Subcutaneous adipose tissue (tissue), 4 donors: ENCODE measurements around the gene SHROOM2. TPM values are rescaled to one million over a fixed set of nuclear protein-coding genes. Genes with fewer than 3 reads are reported as not detected.

Experiments used
- CTCF ChIP-seq: fragments of 450-650 bp; IDR thresholded peaks from one replicate; pipeline ENCODE4 v1.5.1; 2016; ENCODE audit warnings: low read depth, mild to moderate bottlenecking, control low read depth, antibody characterized with exemption, moderate library complexity
- total RNA-seq, 4 donors: library from RNA; depleted of rRNA; stranded (reverse); fragments of >200 nt; gene quantifications; one replicate each; pipeline ENCODE4 v1.1.0, GENCODE V29; 2016

Gene SHROOM2
- total RNA-seq, 4 donors from 2014 or later, result 0.16 to 0.44 (median 0.27) TPM

DNA sequence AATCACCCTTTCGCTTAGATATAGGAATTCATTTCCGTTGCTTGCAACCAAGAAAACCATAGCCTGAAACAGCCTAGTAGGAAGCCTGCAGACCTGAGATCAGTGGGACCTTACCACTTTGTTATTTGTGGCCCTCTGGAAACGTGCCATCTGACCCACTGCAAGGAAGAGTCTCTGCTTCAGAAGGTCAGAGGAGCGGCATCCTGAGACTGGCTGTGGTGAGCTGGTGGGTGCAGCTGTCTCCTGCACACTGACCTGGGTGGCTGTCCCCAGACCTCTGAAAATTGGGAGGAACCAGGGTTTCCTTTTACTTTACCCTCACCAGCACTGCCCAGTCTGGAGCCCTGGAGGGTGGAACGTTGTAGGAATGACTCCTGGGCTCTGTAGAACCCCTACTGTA is 18.2 kb downstream of the SHROOM2 start:
- TF ChIP-seq CTCF, result no peak

GRCh38 chrX:9805956-9806355 is 19.7 kb downstream of the SHROOM2 start:
- no peak for TF ChIP-seq CTCF

DNA sequence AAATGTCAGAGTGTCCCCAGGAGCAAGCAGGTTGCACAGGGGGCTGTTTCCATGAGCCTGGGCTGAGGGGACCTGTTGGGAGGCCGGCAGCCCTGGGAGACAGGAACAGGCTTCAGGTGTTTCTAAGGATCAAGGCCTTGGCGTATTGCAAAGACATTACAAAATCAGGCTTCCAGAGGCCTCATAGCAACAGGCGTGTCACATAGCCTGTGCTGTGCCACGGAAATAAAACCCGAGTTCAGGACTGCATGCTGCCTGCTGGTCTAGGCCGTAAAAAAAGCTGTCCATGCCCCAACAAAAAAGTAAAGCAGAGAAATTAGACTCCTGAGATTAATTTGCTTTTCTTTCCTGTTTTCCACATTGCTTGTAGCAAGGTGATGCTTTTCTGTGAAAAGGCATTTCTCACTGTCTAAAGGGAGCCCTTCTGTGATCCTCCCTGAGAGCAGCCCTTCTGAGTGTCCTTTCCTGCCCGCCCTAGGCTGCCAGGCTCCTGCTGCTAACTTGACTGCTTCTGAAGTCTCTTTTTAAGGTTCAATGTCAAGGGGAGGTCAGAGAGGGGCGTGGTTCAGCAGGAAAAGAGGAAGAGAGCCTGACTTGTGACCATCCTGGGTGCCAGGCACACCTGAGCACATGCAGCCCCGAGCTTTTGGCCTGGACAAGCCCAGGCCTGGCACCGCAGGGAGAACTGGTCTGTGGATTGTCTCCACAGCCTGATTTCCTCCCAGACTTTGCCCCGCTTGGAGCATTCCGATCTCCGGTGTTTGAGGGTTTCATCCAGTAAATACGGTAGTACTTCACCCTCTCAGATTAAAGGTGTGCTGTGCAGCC is 21.3 kb downstream of the SHROOM2 start:
- TF ChIP-seq CTCF, result no peak

DNA sequence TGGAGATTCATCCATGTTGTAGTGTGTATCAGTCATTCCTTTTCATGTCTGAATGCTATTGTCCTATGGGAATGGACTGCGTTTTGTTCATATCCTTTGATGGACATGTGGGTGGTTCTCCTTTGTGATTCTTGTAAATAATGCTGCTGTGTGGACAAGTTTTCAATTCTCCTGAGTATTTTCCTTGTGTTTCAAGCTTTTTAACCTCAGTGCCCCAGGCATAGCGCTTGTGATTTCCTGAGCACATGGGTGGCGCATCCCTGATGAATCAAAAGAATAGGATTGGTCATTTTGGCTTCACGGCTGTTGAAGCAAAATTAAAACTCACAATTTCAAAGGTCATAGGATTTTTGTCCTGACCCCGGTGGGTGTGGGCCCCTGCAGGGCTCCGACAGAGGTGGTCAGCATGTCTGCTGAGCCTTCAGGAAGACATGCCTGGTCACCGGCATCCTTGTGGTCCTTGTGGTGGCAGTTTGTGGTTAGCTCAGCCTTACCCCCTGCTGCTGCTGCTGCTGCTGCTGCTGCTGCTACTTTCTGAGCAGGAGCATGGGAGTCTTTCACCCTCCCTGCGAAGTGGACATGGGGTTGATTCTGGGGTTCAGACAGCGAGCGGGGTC is 30.0 kb downstream of the SHROOM2 start:
- TF ChIP-seq CTCF, result no peak

- no peak for TF ChIP-seq CTCF
Measured at GRCh38 chrX:9821572-9821971, 35.3 kb downstream of the SHROOM2 start.

DNA sequence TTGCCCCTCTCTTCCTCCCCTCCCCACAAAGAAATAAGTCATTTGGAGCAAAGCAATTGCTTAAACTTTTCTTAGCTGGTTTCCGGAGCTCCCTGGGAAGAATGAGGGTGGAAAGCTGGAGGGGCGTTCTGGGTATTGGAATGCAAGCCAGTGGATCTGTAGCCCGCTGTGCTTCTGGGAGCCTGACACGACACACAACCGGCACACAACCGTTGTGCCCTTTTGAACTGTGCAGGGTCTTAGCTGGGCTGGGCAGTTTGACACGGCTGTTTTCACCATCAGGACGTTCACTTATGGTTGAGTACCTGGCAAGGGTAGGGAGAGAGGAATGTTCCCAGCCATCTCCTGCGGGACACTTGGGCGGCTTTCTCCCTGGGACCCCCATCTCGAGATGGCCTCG is 38.3 kb downstream of the SHROOM2 start:
- no peak for TF ChIP-seq CTCF

DNA sequence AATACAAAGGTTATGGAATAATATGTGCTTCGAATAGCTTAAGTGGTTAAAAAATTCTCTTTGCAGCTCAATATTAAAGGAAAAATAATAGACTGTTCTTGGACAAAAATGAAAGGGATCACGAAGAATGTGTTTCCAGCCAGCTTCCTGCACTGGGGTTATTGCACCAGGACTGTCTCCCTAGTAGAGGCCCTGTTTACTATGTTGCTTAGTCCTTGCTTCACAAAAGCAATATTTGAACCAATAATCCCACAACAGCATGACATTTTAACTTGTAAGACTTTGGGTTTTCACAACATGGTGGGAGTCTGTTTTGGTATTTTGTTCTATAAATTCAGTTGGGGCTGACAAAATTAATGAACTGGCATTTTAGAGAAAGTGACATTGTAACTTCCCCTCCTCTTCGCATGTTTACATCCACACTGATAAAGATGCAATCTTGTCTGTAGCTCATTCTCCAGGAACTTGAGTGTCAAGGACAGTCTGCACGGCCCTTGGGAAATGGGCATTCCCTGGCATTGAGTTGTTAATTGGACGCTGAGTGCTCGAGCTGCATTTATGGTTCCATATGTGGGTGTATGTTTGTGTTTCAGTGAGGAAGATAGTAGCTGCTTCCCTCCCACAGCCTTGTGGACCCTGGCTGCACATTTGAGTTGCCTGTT is 39.0 kb downstream of the SHROOM2 start:
- TF ChIP-seq CTCF, result no peak
